Stimulated activated naive CD8-positive, alpha-beta T cell treated with anti-CD3 and anti-CD28 coated beads, Interleukin-15, Interleukin-2, amounts not matched to agents 100 ng/mL and 50 ng/mL, for 24 hours (primary cell): ENCODE data around the gene GAL.

ENCODE experiments used
- H3K27ac Mint-ChIP-seq: one replicate; pipeline ENCODE4 v1.8.0; 2021; ENCODE audit warnings: mild to moderate bottlenecking, mixed read lengths
- H3K27me3 Mint-ChIP-seq: one replicate; pipeline ENCODE4 v1.8.0; 2021; ENCODE audit warnings: mixed read lengths
- H3K36me3 Mint-ChIP-seq: one replicate; pipeline ENCODE4 v1.8.0; 2021; ENCODE audit warnings: low read depth, mixed read lengths
- H3K4me1 Mint-ChIP-seq: one replicate; pipeline ENCODE4 v1.8.0; 2021; ENCODE audit warnings: low read depth, mixed read lengths
- H3K4me3 Mint-ChIP-seq: one replicate; pipeline ENCODE4 v1.8.0; 2021; ENCODE audit warnings: mild to moderate bottlenecking, mixed read lengths
- H3K9me3 Mint-ChIP-seq: one replicate; pipeline ENCODE4 v1.8.0; 2021; ENCODE audit warnings: mixed read lengths

Gene GAL

GRCh38 chr11:68653486-68654430 is 30.6 kb upstream of the GAL start:
- Mint-ChIP-seq H3K4me3 (no peak overlapping the region), H3K4me1 (no peaks in the 10 kb centered on the region), H3K9me3 (no peaks in the 10 kb centered on the region), H3K36me3 (no peaks in the 10 kb centered on the region), H3K27me3 (peaks cover 7% of the 10 kb centered on the region), H3K27ac (no peak overlapping the region)

GRCh38 chr11:68654978-68655377 is 29.4 kb upstream of the GAL start:
- Mint-ChIP-seq H3K27ac (no peak overlapping the region), H3K4me3 (no peak overlapping the region), H3K4me1 (no peaks in the 10 kb centered on the region), H3K36me3 (no peaks in the 10 kb centered on the region), H3K9me3 (no peaks in the 10 kb centered on the region), H3K27me3 (no peaks in the 10 kb centered on the region)

DNA sequence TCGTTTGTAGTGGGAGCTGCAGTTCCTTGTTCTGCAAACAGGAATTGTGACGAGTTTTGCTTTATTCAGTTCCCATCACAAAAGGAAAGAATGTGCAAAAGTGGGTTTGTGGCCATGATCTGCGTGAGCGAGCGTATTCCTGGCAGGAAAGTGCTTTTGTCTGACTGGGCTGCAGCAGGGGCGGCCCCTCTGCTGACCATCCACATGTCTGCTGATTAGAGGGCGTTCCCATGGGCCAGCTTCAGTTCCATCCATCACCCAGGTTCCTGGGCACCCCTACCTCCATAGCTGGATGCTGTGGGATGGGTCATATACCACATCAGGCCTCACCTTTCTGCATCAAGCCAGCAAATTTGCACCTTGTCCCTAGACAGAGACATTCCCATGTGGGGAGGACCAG is 28.9 kb upstream of the GAL start:
- Mint-ChIP-seq H3K9me3 (no peaks in the 10 kb centered on the region), H3K4me1 (no peaks in the 10 kb centered on the region), H3K27ac (no peak overlapping the region), H3K27me3 (peaks cover 1% of the 10 kb centered on the region), H3K4me3 (no peak overlapping the region), H3K36me3 (no peaks in the 10 kb centered on the region)

GRCh38 chr11:68655806-68656205 is 28.5 kb upstream of the GAL start:
- Mint-ChIP-seq H3K9me3 (no peaks in the 10 kb centered on the region), H3K36me3 (no peaks in the 10 kb centered on the region), H3K4me1 (no peaks in the 10 kb centered on the region)

GRCh38 chr11:68657021-68657780 is 27.1 kb upstream of the GAL start:
- Mint-ChIP-seq H3K4me1 (no peaks in the 10 kb centered on the region), H3K27me3 (peaks cover 3% of the 10 kb centered on the region), H3K27ac (no peak overlapping the region), H3K9me3 (no peaks in the 10 kb centered on the region), H3K4me3 (no peak overlapping the region), H3K36me3 (no peaks in the 10 kb centered on the region)

More at GRCh38 chr11:68655806-68656205, 28.5 kb upstream of the GAL start:
- H3K27me3 Mint-ChIP-seq = peaks cover 3% of the 10 kb centered on the region
- no peak overlapping the region for H3K4me3 Mint-ChIP-seq
- no peak overlapping the region for H3K27ac Mint-ChIP-seq

GRCh38 chr11:68658097-68658496 is 26.2 kb upstream of the GAL start:
- Mint-ChIP-seq H3K9me3 (no peaks in the 10 kb centered on the region), H3K27me3 (peaks cover 3% of the 10 kb centered on the region), H3K4me3 (no peak overlapping the region), H3K4me1 (no peaks in the 10 kb centered on the region), H3K36me3 (no peaks in the 10 kb centered on the region), H3K27ac (no peak overlapping the region)

DNA sequence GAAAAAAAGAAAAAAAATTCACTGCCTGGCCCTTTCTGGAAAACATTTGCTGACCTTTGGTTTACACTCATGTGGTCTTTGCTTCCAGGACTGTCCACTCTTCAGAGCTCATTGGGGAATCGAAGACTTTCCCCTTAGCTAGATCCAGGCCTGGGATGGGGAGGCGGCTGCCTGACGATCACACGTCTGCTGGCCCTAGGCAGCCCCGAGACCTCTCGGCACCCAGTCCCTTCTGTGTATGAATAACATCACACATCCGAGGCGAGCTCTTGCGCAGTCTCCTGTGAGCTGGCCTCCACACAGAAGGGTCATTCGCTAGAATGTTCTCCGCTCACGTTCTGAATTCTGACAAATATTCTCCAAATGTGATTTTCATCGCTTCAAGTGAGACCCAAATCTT is 25.7 kb upstream of the GAL start:
- Mint-ChIP-seq H3K4me3 (no peak overlapping the region), H3K4me1 (no peaks in the 10 kb centered on the region), H3K27ac (no peak overlapping the region), H3K27me3 (peaks cover 3% of the 10 kb centered on the region), H3K36me3 (no peaks in the 10 kb centered on the region), H3K9me3 (no peaks in the 10 kb centered on the region)

- no peaks in the 10 kb centered on the region for H3K9me3 Mint-ChIP-seq
Measured at GRCh38 chr11:68659158-68659921, 25.0 kb upstream of the GAL start.

GRCh38 chr11:68660066-68660810 is 24.1 kb upstream of the GAL start:
- H3K36me3 Mint-ChIP-seq = no peaks in the 10 kb centered on the region

More at GRCh38 chr11:68659158-68659921, 25.0 kb upstream of the GAL start:
- H3K4me3 Mint-ChIP-seq = no peak overlapping the region
- no peaks in the 10 kb centered on the region for H3K4me1 Mint-ChIP-seq
- no peak overlapping the region for H3K27ac Mint-ChIP-seq
- no peaks in the 10 kb centered on the region for H3K36me3 Mint-ChIP-seq
- H3K27me3 Mint-ChIP-seq = peaks cover 3% of the 10 kb centered on the region

GRCh38 chr11:68661014-68661413 is 23.3 kb upstream of the GAL start:
- Mint-ChIP-seq H3K36me3 (no peaks in the 10 kb centered on the region), H3K4me1 (no peaks in the 10 kb centered on the region), H3K27me3 (peaks cover 3% of the 10 kb centered on the region), H3K27ac (no peak overlapping the region), H3K4me3 (no peak overlapping the region), H3K9me3 (no peaks in the 10 kb centered on the region)

More at GRCh38 chr11:68660066-68660810, 24.1 kb upstream of the GAL start:
- Mint-ChIP-seq H3K27ac (no peak overlapping the region), H3K4me3 (no peak overlapping the region), H3K27me3 (peaks cover 3% of the 10 kb centered on the region), H3K4me1 (no peaks in the 10 kb centered on the region), H3K9me3 (no peaks in the 10 kb centered on the region)

DNA sequence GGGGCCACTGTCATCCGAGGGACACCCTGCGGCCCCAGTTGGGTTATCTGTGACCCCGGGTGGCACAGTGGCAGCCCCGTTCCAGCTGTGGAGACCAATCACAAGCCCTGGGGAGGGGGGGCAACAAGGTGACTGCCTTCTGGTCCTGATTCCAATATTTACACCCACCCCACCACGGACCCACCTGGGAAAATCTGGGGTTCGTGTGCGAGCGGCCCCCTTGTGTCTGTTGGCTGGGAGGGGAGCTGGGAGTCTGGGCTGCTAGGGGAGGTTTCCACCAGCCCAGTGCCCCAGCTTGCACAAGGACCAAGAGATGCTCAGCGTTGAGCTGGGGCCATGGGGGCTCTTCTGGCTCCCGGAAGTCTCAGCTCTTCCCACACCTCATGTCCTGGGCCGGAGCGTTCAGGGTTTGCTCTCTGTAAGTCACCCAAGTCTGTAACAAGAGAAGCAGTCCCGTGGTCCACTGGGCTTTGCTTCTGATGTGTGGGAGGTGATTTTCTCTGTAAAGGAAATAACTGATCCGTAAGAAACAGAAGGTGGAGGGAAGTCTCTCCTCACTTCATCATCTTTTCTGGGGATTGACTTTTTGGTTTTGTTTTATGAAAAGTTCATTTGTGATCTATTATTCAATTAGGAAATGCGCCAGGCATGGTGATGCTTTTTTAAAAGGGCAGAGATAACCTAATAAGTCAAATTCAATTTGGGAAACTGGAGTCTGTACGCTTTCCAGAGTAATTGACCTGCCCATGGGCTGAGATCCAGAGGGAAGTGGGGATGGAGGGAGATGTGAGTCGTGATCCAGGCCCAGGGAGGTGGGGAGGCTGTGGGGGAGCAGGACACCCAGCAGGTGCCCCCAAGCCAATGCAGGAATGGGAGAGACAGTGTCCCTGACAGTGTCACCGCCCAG is 22.4 kb upstream of the GAL start:
- Mint-ChIP-seq H3K9me3 (no peaks in the 10 kb centered on the region), H3K4me1 (no peaks in the 10 kb centered on the region), H3K4me3 (no peak overlapping the region), H3K27ac (no peak overlapping the region), H3K27me3 (peaks cover 3% of the 10 kb centered on the region), H3K36me3 (no peaks in the 10 kb centered on the region)

- Mint-ChIP-seq H3K36me3 (no peaks in the 10 kb centered on the region), H3K27me3 (peaks cover 3% of the 10 kb centered on the region), H3K9me3 (no peaks in the 10 kb centered on the region), H3K4me1 (no peaks in the 10 kb centered on the region), H3K4me3 (no peak overlapping the region), H3K27ac (no peak overlapping the region)
Measured at GRCh38 chr11:68663482-68664010, 20.8 kb upstream of the GAL start.

DNA sequence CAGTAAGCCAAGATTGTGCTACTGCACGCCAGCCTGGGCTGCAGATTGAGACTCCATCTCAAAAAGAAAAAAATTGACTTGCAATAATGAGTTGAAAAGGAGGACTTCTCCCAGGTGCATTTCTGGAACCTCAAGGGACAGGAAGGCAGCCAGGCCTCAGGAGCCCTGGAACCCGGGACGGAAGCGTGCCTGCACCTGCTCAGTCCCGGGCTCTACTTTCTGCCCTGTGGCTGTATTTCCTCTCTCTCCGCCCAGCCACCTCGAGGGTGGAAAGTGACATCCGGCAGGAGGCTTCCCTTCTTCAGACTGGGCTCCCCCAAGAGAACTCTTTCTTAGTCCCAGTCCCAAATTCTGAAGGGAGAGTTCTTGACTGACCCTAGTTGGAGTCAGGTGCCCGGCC is 20.2 kb upstream of the GAL start:
- H3K27me3 Mint-ChIP-seq = peaks cover 3% of the 10 kb centered on the region
- H3K4me1 Mint-ChIP-seq = no peaks in the 10 kb centered on the region
- no peaks in the 10 kb centered on the region for H3K9me3 Mint-ChIP-seq
- no peak overlapping the region for H3K4me3 Mint-ChIP-seq
- H3K27ac Mint-ChIP-seq = no peak overlapping the region
- no peaks in the 10 kb centered on the region for H3K36me3 Mint-ChIP-seq
